ENCODE measurements around the gene ZNF276.
A peak's percentile ranks its signal among the peaks of the same experiment; 100 is the strongest.

The ZNF276 gene

DNA sequence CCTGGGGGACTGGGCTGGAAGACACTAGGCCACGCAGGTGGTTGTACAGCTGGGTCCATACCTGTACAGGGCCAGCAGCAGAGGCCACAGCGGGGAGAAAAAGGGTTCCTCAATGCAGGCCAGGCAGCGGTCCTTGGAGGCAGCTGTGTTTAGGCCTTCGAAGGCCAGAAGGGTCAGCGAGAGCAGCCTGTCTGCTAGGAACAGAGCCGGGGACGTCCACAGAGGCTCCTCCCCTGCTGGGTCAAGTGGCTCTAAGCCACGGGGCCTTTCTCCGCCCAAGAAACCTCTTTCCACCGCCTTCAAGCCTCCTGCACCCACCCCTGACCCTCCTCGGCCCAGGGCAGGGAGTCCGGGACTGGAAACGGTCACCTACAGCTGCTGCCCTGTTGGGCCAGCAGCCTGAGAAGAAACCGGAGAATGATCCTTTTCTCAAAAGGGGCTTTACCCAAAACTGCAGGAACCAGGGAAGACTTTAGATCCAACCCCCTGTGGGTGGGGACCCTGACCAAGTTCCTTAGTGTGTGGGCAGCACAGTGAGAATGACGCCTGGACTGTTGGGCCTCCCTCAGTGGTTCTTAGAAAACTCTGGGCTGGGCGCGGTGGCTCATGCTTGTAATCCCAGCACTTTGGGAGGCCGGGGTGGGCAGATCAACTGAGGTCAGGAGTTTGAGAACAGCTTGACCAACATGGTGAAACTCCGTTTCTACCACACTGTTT lies 11.5 kb upstream of the ZNF276 start:
- no peaks in the 10 kb centered on the region for H3K9me3 ChIP-seq (ENCODE audit: low read length)
- peaks cover 15% of the 10 kb centered on the region for H3K36me3 ChIP-seq (ENCODE audit: insufficient read depth, low read length)
- TF ChIP-seq, protein P1, sequence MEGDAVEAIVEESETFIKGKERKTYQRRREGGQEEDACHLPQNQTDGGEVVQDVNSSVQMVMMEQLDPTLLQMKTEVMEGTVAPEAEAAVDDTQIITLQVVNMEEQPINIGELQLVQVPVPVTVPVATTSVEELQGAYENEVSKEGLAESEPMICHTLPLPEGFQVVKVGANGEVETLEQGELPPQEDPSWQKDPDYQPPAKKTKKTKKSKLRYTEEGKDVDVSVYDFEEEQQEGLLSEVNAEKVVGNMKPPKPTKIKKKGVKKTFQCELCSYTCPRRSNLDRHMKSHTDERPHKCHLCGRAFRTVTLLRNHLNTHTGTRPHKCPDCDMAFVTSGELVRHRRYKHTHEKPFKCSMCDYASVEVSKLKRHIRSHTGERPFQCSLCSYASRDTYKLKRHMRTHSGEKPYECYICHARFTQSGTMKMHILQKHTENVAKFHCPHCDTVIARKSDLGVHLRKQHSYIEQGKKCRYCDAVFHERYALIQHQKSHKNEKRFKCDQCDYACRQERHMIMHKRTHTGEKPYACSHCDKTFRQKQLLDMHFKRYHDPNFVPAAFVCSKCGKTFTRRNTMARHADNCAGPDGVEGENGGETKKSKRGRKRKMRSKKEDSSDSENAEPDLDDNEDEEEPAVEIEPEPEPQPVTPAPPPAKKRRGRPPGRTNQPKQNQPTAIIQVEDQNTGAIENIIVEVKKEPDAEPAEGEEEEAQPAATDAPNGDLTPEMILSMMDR (IDR thresholded peaks at IDR 0.05; ENCODE audit: low read length), result no peak
- TF ChIP-seq EZH2 (IDR thresholded peaks at IDR 0.05; ENCODE audit: borderline replicate concordance, low read length), result no peak
- H3K27ac ChIP-seq (ENCODE audit: low read depth, low read length, poor library complexity, severe bottlenecking), result no peak overlapping the region
- no peak overlapping the region for H3K9ac ChIP-seq (ENCODE audit: low read length)
- no peaks in the 10 kb centered on the region for H3F3A ChIP-seq (ENCODE audit: insufficient read depth, low read length)
- no peak overlapping the region for H3K4me3 ChIP-seq (ENCODE audit: low read depth, low read length, poor library complexity, severe bottlenecking)
- 0 out of 2 replicates have a peak, but pooled peaks cover 5% of the 10 kb centered on the region for H3K27me3 ChIP-seq (ENCODE audit: insufficient read depth, low read length)
- no peaks in the 10 kb centered on the region for H4K20me1 ChIP-seq (ENCODE audit: insufficient read depth, low read length)
- no peaks in the 10 kb centered on the region for H3K79me2 ChIP-seq (ENCODE audit: insufficient read depth, low read length)
- no peak overlapping the region for H2AFZ ChIP-seq (ENCODE audit: low read length)
- peaks cover 17% of the 10 kb centered on the region for H3K4me1 ChIP-seq (ENCODE audit: insufficient read depth, low read length, severe bottlenecking)
- no peak overlapping the region for H3K4me2 ChIP-seq (ENCODE audit: low read length)
- no peaks in the 10 kb centered on the region for H3K9me2 ChIP-seq (ENCODE audit: low read depth, low read length)

DNA sequence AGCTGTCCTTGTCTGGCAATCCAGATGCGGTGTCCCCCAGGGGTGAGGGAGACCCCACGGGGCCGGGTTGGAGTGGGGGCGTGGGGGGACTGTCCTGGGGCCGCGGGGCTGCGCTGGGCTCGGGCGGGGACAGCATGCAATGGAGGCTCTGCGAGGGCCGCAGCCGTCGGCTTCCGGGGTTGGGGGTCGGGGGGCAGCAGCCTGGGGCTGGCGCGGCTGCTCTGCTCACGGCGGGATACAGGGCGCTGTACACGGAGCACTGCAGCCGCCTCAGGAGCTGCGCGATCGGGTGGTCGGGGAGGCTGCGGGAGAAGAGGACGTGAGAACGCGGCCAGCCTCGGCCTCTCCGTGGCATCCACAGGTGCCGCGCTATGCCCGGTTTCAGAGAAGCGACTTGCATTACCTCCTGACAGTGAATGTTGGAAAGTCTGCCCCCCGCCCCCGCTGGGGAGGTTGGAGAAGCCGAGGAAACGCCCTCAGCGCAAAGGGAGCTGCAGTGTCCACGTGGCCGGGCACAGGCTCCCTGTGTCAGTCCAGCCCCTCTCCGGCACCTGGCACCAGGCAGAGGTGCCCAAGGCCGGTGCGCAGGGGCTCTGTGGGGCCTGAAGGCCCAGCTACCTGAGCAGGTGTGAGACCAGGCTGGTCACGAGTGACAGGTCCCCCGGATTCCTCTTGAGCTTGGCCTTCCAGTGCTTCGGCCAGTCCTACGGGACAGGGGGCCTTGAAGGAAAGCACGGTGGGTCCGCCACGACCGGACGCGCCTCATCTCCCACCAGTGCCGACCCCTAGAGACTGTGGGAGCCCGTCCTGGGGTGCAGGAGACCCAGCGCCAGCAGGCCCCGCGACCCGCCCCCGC lies 10.4 kb upstream of the ZNF276 start:
- TF ChIP-seq, protein P1 (IDR thresholded peaks at IDR 0.05; ENCODE audit: low read length), result no peak
- no peak for TF ChIP-seq EZH2 (IDR thresholded peaks at IDR 0.05; ENCODE audit: borderline replicate concordance, low read length)
- no peak overlapping the region for H3K9ac ChIP-seq (ENCODE audit: low read length)
- H3K4me3 ChIP-seq (ENCODE audit: low read depth, low read length, poor library complexity, severe bottlenecking), result no peak overlapping the region
- no peaks in the 10 kb centered on the region for H3K9me3 ChIP-seq (ENCODE audit: low read length)
- H3K79me2 ChIP-seq (ENCODE audit: insufficient read depth, low read length), result no peaks in the 10 kb centered on the region
- H3F3A ChIP-seq (ENCODE audit: insufficient read depth, low read length), result no peaks in the 10 kb centered on the region
- no peaks in the 10 kb centered on the region for H3K9me2 ChIP-seq (ENCODE audit: low read depth, low read length)
- peaks cover 14% of the 10 kb centered on the region for H3K4me1 ChIP-seq (ENCODE audit: insufficient read depth, low read length, severe bottlenecking)
- peaks cover 22% of the 10 kb centered on the region for H3K36me3 ChIP-seq (ENCODE audit: insufficient read depth, low read length)
- no peak overlapping the region for H3K4me2 ChIP-seq (ENCODE audit: low read length)
- H3K27ac ChIP-seq (ENCODE audit: low read depth, low read length, poor library complexity, severe bottlenecking), result no peak overlapping the region
- 0 out of 2 replicates have a peak, but pooled peaks cover 5% of the 10 kb centered on the region for H3K27me3 ChIP-seq (ENCODE audit: insufficient read depth, low read length)
- no peak overlapping the region for H2AFZ ChIP-seq (ENCODE audit: low read length)
- no peaks in the 10 kb centered on the region for H4K20me1 ChIP-seq (ENCODE audit: insufficient read depth, low read length)

DNA sequence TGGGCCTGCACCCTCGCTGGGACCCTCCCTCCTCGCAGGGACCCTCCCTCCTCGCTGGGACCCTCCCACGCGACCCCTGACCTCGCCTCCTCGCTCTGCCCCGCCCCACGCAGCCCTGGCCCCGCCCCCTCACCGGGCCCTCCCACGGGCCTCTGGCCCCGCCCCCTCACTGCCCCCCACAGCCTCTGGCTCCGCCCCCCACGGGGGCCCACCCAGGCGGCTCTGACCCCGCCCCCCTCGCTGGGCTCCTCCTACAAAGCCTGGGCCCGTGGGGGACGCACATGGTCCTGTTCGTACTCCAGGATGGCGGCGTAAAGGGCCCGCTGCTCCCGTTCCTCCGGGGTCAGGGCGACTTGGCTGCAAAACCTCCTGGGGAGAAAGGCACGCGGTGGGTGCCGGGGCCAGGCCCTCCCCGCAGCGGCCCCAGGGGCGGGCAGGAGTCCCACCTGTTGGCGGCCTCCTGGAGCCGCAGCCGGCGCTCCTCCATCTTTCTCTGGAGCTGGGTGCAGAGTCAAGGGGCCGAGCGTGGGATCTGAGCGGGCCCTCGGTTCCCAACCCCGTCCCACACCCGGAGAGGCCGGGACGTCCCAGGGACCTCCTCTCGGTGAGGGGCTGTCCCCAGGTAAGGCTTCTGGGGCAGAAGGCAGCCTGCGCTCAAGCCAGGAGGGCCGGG lies 9.6 kb upstream of the ZNF276 start:
- Histone ChIP-seq H3K4me1 (ENCODE audit: insufficient read depth, low read length, severe bottlenecking) (peaks cover 8% of the 10 kb centered on the region), H3K27ac (ENCODE audit: low read depth, low read length, poor library complexity, severe bottlenecking) (no peak overlapping the region)

More for the DNA sequence above, 9.6 kb upstream of the ZNF276 start:
- peak overlapping the region; percentile 99 for H3K4me3 ChIP-seq (ENCODE audit: low read depth, low read length, poor library complexity, severe bottlenecking)
- H3K9me3 ChIP-seq (ENCODE audit: low read length), result no peaks in the 10 kb centered on the region
- H3K36me3 ChIP-seq (ENCODE audit: insufficient read depth, low read length), result peaks cover 26% of the 10 kb centered on the region
- no peaks in the 10 kb centered on the region for H3K9me2 ChIP-seq (ENCODE audit: low read depth, low read length)
- H3K9ac ChIP-seq (ENCODE audit: low read length), result peak overlapping the region; percentile 98
- H3K79me2 ChIP-seq (ENCODE audit: insufficient read depth, low read length), result no peaks in the 10 kb centered on the region
- H3K4me2 ChIP-seq (ENCODE audit: low read length), result peak overlapping the region; percentile 87
- 0 out of 2 replicates have a peak, but pooled peaks cover 5% of the 10 kb centered on the region for H3K27me3 ChIP-seq (ENCODE audit: insufficient read depth, low read length)
- no peaks in the 10 kb centered on the region for H4K20me1 ChIP-seq (ENCODE audit: insufficient read depth, low read length)
- H2AFZ ChIP-seq (ENCODE audit: low read length), result no peak overlapping the region
- no peaks in the 10 kb centered on the region for H3F3A ChIP-seq (ENCODE audit: insufficient read depth, low read length)
- TF ChIP-seq, protein P1 (IDR thresholded peaks at IDR 0.05; ENCODE audit: low read length), result no peak
- no peak for TF ChIP-seq EZH2 (IDR thresholded peaks at IDR 0.05; ENCODE audit: borderline replicate concordance, low read length)

All from OCI-LY1 (cell line).